Cardiac fibroblast (primary cell): Measurements from ENCODE around the gene ARID1B.
"Not testable (repeated sequence)": the region's sequence is repeated elsewhere in the genome, so short reads cannot be mapped to it uniquely, and the experiment has no call there.

Experiments
- DNase-seq, 2 donors: peaks; one replicate each; pipeline versions ENCODE4 v3.0.0 to v3.0.0-alpha.2; 2010; ENCODE audit warnings: low read depth in 2 of 2
- H3K4me3 ChIP-seq, 2 donors: replicated peaks in 1 of 2; 1 replicate in 1 of 2; 2 replicates in 1 of 2; pipeline ENCODE4 v1.5.1; 2011; ENCODE audit warnings: low read depth in 2 of 2, low read length in 2 of 2, mild to moderate bottlenecking in 2 of 2, moderate library complexity in 1 of 2
- CTCF ChIP-seq: IDR thresholded peaks from one replicate; pipeline ENCODE4 v1.5.1; 2011; ENCODE audit warnings: low read depth, mild to moderate bottlenecking, low read length, inconsistent platforms

Gene ARID1B

GRCh38 chr6:157145656-157146285 lies 368.6 kb downstream of the ARID1B start:
- H3K4me3 ChIP-seq: no peak overlapping the region
- TF ChIP-seq CTCF: no peak
- DNase-seq: peak; percentile 32 to 48

- H3K4me3 ChIP-seq: not testable (repeated sequence)
Measured at GRCh38 chr6:157147054-157148026, 370.2 kb downstream of the ARID1B start.

GRCh38 chr6:157148391-157149323 lies 371.5 kb downstream of the ARID1B start:
- H3K4me3 ChIP-seq: peak overlapping the region in 1 of 2 donors; percentile 29
- DNase-seq: peak; percentile 94 to 98
- no peak for TF ChIP-seq CTCF

More at GRCh38 chr6:157147054-157148026, 370.2 kb downstream of the ARID1B start:
- not testable (repeated sequence) for DNase-seq

- peak; percentile 67 to 68 for DNase-seq
- H3K4me3 ChIP-seq: no peak overlapping the region
- no peak for TF ChIP-seq CTCF
Measured at GRCh38 chr6:157150076-157150475, 372.9 kb downstream of the ARID1B start.

- H3K4me3 ChIP-seq: no peak overlapping the region
- no peak for TF ChIP-seq CTCF
- peak; percentile 76 to 78 for DNase-seq
Measured at GRCh38 chr6:157151029-157151428, 373.9 kb downstream of the ARID1B start.

- TF ChIP-seq CTCF: no peak
- DNase-seq: peak; percentile 71 to 73
- no peak overlapping the region for H3K4me3 ChIP-seq
Measured at GRCh38 chr6:157151989-157152388, 374.8 kb downstream of the ARID1B start.
